Prostate gland (tissue), 2 donors: ENCODE measurements around the gene KDM8.

Experiments
- POLR2A ChIP-seq: fragments of 450-650 bp; IDR thresholded peaks from one replicate; pipeline ENCODE4 v1.6.1; 2016; ENCODE audit warnings: antibody characterized with exemption, mild to moderate bottlenecking
- POLR2AphosphoS5 ChIP-seq: sonication (generic); formaldehyde crosslinking; IDR thresholded peaks from one replicate; pipeline ENCODE4 v1.6.1; 2017; ENCODE audit warnings: antibody characterized with exemption
- TF ChIP-seq, protein P1 (sequence below), 4 experiments: fragments of 200-600 bp in 2 of 4; fragments of 450-650 bp in 2 of 4; sonication (generic) in 2 of 4; IDR thresholded peaks; 1 replicate in 3 of 4; 2 replicates in 1 of 4; pipeline ENCODE4 v1.5.1; 2016 to 2019; ENCODE audit warnings: antibody characterized with exemption in 4 of 4, mild to moderate bottlenecking in 2 of 4, moderate library complexity in 2 of 4

DNA sequence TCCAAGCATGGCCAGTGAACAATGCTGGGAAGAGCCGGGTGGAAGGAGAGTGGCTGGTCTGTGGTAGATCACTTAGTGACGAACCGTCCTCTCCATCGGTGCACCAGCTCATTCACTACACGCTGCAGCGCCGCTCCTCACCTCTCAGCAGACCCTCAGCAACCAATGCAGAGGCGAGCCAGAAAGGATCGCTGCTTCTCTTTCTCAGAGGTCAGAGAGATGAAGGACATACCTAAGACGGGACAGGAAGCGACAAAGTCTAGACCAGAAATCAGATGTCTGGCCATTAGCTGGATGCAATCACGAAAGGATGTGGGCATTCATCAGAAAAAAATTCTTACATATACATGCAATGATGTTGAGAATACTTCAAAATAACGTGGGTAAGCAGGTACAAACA, 38.3 kb downstream of the KDM8 start:
- TF ChIP-seq, protein P1, sequence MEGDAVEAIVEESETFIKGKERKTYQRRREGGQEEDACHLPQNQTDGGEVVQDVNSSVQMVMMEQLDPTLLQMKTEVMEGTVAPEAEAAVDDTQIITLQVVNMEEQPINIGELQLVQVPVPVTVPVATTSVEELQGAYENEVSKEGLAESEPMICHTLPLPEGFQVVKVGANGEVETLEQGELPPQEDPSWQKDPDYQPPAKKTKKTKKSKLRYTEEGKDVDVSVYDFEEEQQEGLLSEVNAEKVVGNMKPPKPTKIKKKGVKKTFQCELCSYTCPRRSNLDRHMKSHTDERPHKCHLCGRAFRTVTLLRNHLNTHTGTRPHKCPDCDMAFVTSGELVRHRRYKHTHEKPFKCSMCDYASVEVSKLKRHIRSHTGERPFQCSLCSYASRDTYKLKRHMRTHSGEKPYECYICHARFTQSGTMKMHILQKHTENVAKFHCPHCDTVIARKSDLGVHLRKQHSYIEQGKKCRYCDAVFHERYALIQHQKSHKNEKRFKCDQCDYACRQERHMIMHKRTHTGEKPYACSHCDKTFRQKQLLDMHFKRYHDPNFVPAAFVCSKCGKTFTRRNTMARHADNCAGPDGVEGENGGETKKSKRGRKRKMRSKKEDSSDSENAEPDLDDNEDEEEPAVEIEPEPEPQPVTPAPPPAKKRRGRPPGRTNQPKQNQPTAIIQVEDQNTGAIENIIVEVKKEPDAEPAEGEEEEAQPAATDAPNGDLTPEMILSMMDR (IDR thresholded peaks at IDR 0.05) = no peak
- TF ChIP-seq POLR2AphosphoS5 = no peak
- no peak for TF ChIP-seq POLR2A
